Activated T-cell treated with anti-CD3 and anti-CD28 coated beads for 4 hours (primary cell): ENCODE measurements around the gene PPP1R12A.
A peak's percentile ranks its signal among the peaks of the same experiment; 100 is the strongest.

Experiments used
- DNase-seq: peaks from one replicate; pipeline ENCODE4 v3.0.0-alpha.2; 2020

Gene PPP1R12A

DNA sequence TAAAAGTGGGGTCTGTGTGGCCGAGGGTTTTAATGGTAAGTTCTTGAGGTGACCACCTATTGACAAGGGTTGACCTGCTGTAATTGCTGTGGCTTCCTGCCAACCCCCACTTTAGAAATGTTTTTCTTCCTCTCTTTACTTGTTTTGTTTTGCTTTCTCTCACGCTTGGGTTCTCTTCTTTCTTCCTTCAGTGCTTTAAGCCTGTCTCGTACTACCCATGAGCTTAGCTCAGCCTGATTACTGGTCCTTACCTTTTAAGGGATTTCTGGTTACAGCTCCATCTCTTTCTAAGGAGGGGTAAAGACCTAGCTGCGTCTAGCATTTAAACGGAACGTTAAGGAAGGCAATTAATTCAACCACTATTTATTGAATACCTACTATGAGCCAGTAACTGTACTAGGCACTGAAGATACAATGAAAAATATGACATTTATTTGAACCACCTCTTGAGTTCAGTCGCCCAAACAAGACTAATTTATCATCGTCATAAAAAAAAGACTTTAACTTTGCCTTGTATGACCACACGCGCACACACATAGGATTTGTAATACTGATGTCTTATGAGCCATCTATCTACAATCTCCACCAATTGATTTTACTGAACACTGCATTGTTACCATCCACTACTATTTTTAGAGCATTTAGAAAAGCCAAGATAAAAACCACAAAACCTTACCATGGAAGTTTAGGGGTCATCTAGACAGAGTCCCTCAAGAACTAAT lies 888 bp upstream of the PPP1R12A start:
- DNase-seq, result no peak

DNA sequence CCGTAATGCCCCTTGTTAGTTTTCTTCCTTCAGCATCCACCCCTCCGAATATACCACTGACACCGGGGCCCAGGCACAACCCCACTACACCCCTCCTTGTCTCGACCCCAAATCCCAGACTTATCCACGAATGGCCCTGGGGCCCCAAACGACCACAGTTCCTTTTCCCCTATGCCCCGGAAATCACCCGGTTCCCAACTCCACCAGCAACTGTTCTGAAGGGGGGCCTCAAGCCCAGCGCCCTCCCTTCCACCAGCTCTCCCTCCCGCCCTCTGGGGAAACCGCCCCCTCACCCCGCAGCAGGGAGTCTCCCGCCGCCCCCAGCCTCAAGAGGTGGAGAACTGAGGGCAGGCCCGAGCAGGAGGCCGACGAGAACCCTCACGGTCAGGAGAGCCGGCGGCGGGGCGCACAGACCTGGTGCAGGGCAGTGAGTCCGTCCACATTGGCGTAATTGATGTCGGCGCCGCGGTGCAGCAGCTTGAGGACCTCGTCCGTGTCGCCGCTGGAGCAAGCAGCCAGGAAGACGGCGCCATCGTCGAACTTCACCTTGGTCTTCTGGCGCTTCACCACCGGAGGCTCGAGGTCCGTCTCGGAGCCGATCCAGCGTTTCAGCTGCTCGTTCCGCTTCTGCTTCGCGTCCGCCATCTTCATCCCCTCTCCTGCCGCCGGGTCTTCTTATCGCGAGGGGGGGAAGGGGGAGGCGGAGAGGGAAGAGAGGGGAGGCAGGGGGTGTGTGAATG lies 446 bp downstream of the PPP1R12A start:
- DNase-seq, result peak; percentile 35

DNA sequence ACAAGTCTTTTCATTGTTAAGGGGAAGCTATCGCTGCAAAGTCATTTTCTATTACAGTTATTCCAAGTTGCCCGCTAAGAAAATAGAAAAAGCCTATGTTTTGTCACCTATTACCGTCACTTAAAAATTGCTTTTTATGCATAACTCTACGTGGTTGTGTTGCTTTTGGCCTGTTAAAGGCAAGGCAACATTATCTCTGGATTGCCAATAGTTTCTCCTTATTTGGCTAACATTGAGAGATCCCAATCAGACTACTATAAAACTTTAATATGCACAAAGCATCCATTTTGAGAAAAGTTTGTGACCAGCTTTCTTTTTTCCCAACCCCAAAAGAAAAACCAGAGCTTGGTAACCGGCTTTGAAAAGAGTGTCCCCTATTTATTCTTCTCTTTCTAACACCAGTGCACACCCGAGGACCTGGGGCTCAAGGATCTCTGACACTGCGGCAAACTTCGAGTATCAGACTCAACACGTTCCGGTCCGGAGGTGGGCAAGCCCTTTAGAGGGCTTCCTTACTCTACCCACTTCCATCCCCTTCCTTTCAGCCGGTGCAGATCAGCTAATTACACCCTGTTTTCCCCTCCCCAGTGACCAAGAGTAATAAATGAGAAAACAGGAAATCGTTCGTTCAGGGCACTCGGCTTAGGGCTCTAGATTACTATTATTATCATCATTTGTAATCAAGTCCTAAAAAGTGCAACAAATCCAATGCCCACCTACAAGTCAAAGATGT lies 1.2 kb downstream of the PPP1R12A start:
- DNase-seq, result no peak

DNA sequence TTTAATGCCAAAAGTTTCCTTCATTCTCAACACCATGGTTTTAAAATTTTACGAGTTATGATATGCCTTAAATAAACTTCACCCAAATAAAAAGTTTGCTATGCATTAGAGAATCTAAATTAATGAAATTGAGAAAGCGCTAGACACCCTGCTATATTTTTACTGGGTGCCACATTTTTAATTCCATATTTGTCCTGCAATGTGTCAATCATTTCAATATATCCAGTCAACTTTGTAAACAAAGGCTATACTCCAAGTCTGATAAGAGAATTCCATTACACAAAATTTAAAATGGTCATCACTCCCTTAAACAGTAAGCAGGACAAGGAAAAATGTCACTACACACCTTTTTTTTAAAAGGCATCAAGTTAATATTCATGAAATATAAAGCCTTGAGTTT lies 1.9 kb downstream of the PPP1R12A start:
- DNase-seq, result no peak

DNA sequence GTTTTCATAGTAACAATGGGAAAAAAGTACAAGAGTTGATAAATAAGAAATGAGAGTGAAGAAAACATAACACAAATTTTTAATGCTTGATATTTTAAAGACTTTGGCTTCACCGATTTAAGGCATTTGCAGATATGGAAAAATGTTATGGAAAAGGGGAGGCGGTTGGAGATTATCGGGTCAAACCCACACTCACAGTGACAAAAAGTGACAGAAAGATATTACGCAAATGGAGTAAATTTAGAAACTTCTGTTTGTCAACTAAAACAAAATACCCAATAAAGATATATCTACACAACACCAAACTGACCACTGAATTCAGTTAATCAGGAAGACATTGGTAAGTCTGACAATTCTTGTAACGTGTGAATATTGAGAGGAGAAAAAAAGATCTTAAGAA lies 2.5 kb downstream of the PPP1R12A start:
- DNase-seq, result no peak

DNA sequence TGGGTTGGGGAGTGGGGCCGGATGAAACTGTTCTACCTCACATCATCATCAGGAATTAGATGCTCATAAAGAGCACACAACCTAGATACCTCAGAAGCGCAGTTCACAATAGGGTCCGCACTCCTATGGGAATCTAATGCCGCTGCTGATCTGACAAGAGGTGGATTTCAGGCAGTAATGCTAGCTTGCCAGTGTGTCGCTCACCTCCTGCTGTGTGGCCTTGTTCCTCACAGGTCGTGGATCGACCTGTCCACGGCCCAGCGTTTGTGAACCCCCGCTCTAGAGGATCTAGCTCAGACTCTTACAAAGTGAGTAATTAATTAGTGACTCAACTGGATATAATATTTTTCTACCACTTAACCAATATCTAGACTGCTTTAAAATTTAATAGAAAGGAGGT lies 5.8 kb downstream of the PPP1R12A start:
- DNase-seq, result no peak

DNA sequence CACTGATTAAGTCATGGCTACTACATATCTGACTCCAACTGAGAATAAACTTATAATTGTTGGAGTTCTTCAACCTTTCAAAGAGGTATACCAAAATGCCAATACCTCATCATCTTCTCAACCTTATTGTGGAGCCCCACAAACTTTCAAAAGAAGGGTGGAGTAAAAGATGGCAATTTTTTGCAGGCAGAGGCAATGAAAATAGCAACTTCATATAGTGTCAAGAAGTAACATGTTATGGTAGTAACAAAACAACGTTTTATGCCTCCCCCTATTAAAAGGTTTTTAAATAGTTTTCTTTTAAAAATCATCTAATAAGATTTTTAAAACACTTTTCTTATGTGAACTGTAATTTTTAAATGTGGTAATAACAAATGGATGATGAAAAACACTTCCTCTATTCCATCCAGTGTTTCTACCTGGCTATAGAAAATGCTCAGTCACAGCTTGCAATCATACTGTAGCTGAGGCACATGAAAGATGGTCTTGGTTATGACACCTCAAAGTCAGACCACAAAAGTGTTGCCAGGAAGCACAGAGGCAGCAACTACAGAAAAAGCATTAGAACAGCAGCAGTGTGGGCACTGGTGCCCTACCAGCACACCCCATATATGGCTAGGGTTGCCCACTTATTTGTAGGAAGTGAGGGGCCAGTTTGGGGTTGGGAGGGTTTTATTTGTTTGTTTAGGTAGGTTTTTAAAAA lies 7.0 kb downstream of the PPP1R12A start:
- peak; percentile 17 for DNase-seq

DNA sequence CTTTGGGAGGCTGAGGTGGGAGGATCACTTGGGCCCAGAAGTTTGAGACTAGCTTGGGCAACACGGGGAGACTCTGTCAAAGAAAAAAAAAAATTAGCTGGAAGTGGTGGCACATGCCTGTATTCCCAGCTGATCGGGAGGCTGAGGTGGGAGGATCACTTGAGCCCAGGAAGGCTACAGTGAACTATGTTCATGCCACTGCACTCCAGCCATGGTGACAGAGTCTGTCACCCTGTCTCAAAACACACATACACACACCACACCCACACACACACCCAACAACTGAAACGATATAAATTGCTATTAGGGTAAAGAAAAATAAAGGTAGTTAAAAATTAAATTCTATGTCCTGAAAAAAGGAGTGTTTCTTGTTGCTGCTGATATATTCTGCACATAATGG lies 7.9 kb downstream of the PPP1R12A start:
- DNase-seq, result no peak

DNA sequence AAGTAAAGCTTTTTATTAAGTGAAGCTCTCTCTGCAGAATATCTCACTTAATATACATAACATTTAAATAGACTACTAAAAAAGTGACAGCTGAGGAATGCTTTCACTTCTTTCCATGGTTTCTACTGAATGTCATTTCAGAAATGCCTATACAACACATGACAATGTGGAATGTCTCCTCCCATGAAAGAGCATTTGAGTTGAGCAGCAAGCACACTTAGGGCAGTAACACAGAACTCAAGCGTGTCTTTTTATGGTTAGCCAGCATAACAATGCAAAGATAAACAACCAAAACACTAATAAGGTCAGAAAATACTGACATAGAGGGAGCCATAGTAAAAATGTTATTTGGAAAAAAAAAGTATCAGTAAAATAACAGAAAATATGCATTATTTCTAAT lies 9.4 kb downstream of the PPP1R12A start:
- DNase-seq, result no peak

DNA sequence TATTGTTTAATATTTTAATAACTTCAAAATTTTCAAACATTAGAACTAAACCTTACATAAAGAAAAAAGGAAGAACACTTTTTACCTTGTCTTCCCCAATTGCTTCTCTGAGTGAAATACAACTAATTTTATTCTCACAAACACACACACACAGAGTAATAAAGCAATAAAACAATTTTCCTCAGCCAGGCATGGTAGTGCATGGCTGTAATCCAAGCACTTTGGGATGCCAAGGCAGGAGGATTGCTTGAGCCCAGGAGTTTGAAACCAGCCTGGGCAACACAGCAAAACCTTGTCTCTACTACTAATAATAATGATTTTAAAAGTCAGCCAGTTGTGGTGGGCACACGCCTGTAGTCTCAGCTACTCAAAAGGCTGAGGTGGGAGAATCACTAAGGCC lies 13.1 kb downstream of the PPP1R12A start:
- DNase-seq, result no peak

DNA sequence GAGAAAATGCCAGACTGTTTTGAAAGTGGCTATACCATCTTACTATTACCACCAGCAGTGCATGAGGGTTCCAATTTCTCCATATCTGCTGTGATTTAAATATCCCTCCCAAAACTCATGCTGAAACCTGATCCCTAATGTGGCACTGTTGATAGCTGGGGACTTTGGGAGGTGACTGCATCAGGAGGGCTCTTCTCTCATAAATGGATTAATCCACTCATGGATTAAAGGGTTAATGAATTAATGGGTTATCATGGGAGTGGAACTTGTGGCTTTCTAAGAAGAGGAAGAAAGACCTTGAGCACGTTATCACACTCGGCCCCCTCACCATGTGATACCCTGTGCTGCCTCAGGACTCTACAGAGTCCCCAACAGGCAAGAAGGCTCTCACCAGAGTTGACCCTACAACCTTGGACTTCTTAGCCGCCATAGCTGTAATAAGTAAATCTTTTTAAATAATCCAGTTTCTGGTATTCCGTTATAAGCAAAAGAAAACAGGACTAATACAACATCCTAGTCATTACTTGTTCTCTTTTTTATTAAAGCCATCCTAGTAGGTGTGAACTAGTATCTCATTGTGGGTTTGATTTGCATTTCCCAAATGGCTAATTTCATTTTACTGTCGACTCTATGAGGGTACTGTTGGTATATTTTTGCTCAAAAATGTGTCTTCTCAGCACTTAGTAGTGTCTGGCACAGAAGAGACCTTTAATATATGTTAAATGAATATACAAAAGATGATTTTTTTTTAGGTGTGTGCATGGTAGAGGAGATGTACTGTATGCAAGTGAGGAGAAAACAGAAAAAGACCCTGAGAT lies 14.3 kb downstream of the PPP1R12A start:
- no peak for DNase-seq

DNA sequence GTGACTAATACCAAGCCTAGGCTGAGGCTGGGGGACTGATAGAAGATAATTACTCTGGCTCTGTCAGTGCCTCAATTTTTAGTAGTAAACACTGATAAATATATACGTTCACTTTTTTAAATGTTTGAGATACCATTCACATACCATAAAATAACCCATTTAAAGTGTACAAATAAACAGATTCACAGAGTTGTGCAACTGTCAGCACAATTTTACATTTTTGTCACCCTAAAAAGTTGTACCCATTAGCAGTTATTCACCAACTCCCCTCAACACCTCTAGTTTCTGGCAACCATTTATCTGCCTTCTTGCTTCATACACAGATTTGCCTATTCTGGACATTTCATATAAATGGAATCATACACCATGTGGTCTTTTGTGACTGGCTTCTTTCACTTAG lies 15.1 kb downstream of the PPP1R12A start:
- DNase-seq, result no peak

DNA sequence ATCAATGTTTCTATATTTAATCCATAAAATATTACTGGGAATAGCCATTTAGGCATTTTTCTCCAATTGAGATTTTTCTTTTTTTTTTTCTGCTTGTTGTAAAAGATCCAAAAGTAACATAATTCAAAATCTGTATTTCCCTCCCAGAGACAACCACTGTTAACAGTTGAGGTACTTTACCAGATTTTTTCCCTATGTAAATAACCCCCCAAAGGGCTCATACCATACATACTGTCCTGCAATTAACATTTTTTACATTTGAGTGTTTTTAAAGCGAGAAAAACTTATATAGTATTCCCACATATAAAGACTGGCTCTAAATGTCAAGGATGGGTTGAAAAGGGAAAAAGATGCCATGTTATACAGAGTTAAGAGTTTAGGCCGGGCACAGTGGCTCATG lies 18.1 kb downstream of the PPP1R12A start:
- no peak for DNase-seq

DNA sequence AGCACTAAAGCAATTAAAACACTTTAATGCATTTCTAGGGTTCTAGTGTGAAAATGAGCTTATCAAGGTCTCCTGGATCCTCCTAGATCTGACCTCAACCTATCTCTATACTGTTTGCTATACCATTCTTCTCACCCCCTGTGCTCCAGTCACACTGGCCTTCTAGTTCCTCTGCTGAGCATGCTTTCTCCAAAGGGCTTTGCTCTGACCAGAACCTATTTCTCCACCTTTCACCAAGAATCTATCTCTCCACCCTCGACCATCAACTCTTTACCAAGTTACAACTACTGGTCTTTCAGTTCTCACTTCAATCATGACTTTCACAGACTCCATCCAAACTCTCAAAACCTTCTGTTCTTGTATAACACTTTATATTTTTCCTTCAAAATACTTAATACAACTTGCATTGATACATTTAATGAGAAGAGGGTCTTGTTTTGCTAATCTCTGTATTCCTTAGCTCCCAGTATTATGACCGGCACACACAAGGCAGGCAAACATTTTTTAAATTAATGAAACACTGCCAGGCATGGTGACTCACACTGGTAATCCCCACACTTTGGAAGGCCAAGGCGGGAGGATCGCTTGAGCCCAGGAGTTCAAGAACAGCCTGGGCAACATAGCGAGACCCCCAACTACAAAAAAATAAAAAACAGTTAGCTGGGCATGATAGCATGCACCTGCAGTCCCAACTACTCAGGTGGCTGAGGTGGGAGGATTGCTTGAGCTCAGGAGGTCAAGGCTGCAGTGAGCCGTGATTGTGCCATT lies 22.8 kb downstream of the PPP1R12A start:
- DNase-seq, result no peak

DNA sequence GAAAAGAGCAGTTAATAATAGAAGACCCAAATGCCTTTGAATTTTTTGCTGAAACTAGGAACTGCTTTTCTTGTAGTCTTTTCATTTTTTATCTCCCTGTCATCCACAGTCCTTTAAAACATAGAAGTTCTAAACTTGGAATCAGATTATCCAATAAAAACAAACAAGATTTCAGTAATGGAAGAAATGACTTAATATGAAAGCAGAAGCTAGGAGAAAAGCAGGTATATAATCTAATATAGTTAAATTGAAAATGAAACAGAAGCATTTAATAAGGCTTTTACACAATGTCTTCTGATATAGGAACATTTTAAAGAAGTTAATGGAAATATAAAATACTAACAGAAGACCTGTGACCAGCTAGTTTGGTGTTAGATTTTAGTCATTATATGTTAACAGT lies 26.5 kb downstream of the PPP1R12A start:
- DNase-seq, result no peak

DNA sequence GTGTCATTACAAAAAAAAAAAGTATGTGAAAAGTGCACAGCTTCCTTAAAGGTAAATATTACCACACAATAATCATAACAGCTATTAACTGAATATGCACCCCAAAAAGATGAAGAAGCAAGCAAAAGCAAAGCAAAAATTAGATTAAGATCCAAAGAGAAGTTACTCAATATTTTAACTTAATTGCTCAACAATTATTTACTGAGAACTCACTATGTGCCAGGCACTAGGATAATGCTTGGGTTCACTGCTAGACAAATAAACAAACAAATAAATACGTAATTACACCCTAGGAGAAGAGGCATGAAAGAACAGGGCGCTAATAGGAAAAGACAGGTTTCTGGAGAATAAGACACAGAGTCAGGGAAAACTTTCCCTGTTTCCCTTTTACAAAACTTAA lies 33.4 kb downstream of the PPP1R12A start:
- DNase-seq, result no peak

DNA sequence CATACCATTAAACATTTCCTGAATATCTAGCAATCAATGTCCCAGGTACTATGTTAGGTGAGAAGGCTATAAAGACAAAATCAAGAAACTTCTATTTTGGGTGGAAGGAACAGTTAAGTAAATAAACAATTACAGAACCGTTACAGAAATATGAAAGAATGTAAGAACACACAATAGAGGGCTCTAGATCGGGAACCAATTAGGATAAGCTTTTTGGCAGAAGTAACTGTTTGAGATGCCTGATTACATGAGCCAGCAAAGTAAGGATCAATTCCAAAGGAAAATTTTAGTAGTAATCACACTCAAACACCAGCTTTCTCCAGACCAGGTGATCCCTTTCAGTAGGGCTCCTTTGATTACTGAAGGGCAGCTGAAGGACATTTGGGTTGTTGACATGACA lies 33.9 kb downstream of the PPP1R12A start:
- DNase-seq, result no peak

DNA sequence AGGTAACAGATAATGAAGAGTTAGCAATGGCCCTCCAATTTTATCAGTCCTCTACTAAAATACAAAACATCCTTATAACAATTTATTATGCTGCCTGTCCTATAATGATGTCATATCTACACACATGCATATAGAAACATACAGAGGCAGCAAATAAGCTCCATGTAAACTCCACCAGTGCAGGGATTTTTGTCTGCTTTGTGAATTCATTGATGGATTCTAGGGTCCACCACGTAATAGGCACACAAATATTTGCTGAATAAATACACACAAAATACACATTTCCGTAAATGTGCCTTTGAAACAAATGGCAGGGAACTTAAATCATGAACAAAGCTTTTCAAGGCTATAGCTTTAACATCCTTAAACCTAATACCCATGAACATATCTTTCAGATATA lies 34.7 kb downstream of the PPP1R12A start:
- DNase-seq, result no peak

DNA sequence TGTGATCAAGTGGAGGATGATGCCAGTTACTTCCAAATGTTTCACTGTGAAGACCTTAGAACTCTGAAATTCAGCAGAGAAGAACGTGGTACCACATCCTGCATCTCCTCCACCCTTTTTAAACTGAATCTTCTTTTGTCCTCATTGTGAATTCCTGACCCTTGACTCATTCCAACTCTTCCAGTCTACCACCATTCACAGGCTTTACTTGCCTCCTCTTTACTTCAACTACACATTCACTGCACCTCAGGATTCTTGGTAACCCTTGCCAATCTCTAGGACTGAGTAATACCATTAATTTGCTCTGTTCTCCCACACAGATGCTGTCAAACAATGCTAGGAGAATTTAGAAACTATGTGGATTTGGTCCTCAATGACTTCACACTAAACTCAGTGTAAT lies 37.3 kb downstream of the PPP1R12A start:
- no peak for DNase-seq

DNA sequence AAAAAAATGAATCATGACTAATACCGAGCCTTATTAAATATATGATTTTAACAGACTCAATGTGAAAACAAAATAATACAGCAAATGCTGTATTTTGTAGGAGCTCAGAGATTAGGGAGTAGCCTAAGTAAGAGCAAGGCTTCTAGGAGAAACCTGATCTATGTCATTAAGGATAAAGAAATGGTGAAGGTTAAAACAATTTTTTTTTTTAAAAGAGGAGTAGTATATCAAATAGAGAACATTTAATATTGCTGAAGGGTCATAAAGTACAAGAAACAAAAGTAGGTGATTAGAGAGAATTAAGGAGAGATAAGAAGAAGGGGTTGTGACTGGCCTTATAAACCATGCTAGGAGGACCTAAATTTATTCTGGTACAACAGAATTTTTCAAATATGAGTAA lies 39.1 kb downstream of the PPP1R12A start:
- DNase-seq, result no peak

DNA sequence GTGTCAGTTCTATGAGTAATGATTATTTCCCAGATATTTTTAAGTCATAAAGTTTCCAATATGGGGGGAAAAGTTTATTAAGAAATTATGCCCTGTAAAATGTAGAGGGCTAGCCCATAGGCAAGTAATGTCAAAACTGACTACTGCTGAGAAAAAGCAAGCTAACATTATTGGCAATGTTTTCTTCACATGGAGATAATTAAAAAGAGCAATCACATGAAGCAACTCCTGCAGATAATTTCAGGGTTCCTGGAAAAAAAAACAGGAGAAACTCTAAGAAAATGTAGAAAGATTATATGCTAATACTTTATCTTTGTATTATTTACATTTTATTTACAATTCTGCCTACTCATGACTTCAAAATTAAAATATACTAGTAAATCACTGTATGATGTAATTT lies 39.8 kb downstream of the PPP1R12A start:
- DNase-seq, result no peak
